ENCODE data around the gene CARD14. TPM values are rescaled to one million over a fixed set of nuclear protein-coding genes. Genes with fewer than 3 reads are reported as not detected.

The CARD14 gene
- total RNA-seq, 1 donor from 2014 or later: not detected

GRCh38 chr17:80219763-80220053, 49.9 kb downstream of the CARD14 start:
- Mint-ChIP-seq H3K4me3 (ENCODE audit: low read depth) (peak overlapping the region; percentile 90), H3K27ac (peak overlapping the region; percentile 91), H3K27me3 (no peaks in the 10 kb centered on the region), H3K36me3 (ENCODE audit: insufficient read depth) (peaks cover 9% of the 10 kb centered on the region), H3K9me3 (ENCODE audit: low read depth) (no peaks in the 10 kb centered on the region), H3K4me1 (ENCODE audit: low read depth) (peaks cover 8% of the 10 kb centered on the region)
- TF ChIP-seq CTCF (IDR thresholded peaks at IDR 0.05; ENCODE audit: unreplicated experiment): no peak
- no peak for DNase-seq (ENCODE audit: low spot score, unreplicated experiment)

DNA sequence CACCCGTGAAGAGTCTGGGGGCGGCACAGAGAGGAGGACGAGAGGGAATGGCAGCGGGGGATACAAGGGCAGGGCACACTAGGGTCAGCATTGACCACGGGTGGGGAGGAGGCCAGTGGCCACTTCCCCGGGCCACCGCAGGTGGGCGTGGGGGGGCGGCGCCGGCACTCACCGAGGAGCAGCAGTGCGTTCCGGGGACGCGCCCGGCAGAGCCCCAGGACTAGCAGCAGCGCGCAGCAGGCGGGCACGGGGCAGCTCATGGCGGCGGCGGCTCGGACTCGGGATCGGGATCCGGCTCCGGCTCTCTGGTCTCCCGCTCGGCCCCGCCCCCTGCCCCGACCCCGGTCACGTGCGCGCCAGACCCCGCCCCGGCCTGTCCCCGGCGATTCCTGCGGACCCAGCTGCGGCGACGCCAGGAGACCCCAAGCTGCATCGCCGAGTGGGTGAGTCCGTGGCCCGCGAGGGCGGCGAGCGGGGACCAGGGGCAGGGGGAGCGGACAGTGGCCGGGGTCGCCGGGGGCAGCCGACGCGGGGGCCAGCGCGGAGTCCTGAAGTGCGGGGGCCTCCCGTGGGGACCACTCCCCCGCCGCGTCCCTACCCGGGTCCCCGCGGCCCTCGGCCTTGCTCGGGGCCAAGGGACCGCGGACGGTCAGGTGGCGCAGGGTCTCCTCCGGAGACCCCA, 50.4 kb downstream of the CARD14 start, which contains the start of the genes SGSH and SLC26A11:
Gene SGSH (minus strand): TSS at position 280 of the 682 bp plus-strand sequence. CDS start 20 bp downstream, at position 260.
Gene SLC26A11 (plus strand): TSS at position 374 of the 682 bp plus-strand sequence. CDS start 1,134 bp downstream, outside the sequence.
- H3K4me3 Mint-ChIP-seq (ENCODE audit: low read depth): peak within 1 kb of the TSS; percentile 90
- no peaks in the 10 kb centered on the region for H3K9me3 Mint-ChIP-seq (ENCODE audit: low read depth)
- peak; percentile 88 for DNase-seq (ENCODE audit: low spot score, unreplicated experiment)
- H3K27me3 Mint-ChIP-seq: no peaks in the 10 kb centered on the region
- peak; percentile 21 for TF ChIP-seq CTCF (IDR thresholded peaks at IDR 0.05; ENCODE audit: unreplicated experiment)
- peaks cover 9% of the 10 kb centered on the region for H3K36me3 Mint-ChIP-seq (ENCODE audit: insufficient read depth)
- H3K4me1 Mint-ChIP-seq (ENCODE audit: low read depth): peaks cover 8% of the 10 kb centered on the region
- H3K27ac Mint-ChIP-seq: peak within 1 kb of the TSS; percentile 91

- H3K27me3 Mint-ChIP-seq: no peaks in the 10 kb centered on the region
- TF ChIP-seq CTCF (IDR thresholded peaks at IDR 0.05; ENCODE audit: unreplicated experiment): no peak
- no peaks in the 10 kb centered on the region for H3K9me3 Mint-ChIP-seq (ENCODE audit: low read depth)
- no peak for DNase-seq (ENCODE audit: low spot score, unreplicated experiment)
- H3K4me1 Mint-ChIP-seq (ENCODE audit: low read depth): peaks cover 8% of the 10 kb centered on the region
- H3K4me3 Mint-ChIP-seq (ENCODE audit: low read depth): peak overlapping the region; percentile 84
- H3K36me3 Mint-ChIP-seq (ENCODE audit: insufficient read depth): peaks cover 9% of the 10 kb centered on the region
- H3K27ac Mint-ChIP-seq: no peak overlapping the region
Observed at GRCh38 chr17:80220736-80221215, 50.9 kb downstream of the CARD14 start.

- DNase-seq (ENCODE audit: low spot score, unreplicated experiment): no peak
- H3K4me1 Mint-ChIP-seq (ENCODE audit: low read depth): peaks cover 8% of the 10 kb centered on the region
- no peak for TF ChIP-seq CTCF (IDR thresholded peaks at IDR 0.05; ENCODE audit: unreplicated experiment)
- H3K27me3 Mint-ChIP-seq: no peaks in the 10 kb centered on the region
- H3K9me3 Mint-ChIP-seq (ENCODE audit: low read depth): no peaks in the 10 kb centered on the region
- peak overlapping the region; percentile 84 for H3K4me3 Mint-ChIP-seq (ENCODE audit: low read depth)
- H3K36me3 Mint-ChIP-seq (ENCODE audit: insufficient read depth): peaks cover 7% of the 10 kb centered on the region
- peak overlapping the region; percentile 24 for H3K27ac Mint-ChIP-seq
Observed at GRCh38 chr17:80221351-80222105, 51.7 kb downstream of the CARD14 start.

- no peak for DNase-seq (ENCODE audit: low spot score, unreplicated experiment)
- Mint-ChIP-seq H3K4me1 (ENCODE audit: low read depth) (peaks cover 8% of the 10 kb centered on the region), H3K36me3 (ENCODE audit: insufficient read depth) (peaks cover 6% of the 10 kb centered on the region)
Observed at GRCh38 chr17:80222376-80223141, 52.7 kb downstream of the CARD14 start.

More at GRCh38 chr17:80222376-80223141, 52.7 kb downstream of the CARD14 start:
- no peaks in the 10 kb centered on the region for H3K27me3 Mint-ChIP-seq
- H3K9me3 Mint-ChIP-seq (ENCODE audit: low read depth): no peaks in the 10 kb centered on the region
- no peak overlapping the region for H3K27ac Mint-ChIP-seq
- H3K4me3 Mint-ChIP-seq (ENCODE audit: low read depth): peak overlapping the region; percentile 52
- TF ChIP-seq CTCF (IDR thresholded peaks at IDR 0.05; ENCODE audit: unreplicated experiment): no peak
